DMS114 treated with DMSO at 0.1 percent for 48 hours (cell line): Measurements from ENCODE around the gene HIC2.
"Not testable (repeated sequence)": the region's sequence is repeated elsewhere in the genome, so short reads cannot be mapped to it uniquely, and the experiment has no call there.

Source experiments
- DNase-seq: peaks from one replicate; lab custom pipeline; 2025; ENCODE audit not compliant: unreplicated experiment; lab: John Stamatoyannopoulos, UW

Gene HIC2

DNA sequence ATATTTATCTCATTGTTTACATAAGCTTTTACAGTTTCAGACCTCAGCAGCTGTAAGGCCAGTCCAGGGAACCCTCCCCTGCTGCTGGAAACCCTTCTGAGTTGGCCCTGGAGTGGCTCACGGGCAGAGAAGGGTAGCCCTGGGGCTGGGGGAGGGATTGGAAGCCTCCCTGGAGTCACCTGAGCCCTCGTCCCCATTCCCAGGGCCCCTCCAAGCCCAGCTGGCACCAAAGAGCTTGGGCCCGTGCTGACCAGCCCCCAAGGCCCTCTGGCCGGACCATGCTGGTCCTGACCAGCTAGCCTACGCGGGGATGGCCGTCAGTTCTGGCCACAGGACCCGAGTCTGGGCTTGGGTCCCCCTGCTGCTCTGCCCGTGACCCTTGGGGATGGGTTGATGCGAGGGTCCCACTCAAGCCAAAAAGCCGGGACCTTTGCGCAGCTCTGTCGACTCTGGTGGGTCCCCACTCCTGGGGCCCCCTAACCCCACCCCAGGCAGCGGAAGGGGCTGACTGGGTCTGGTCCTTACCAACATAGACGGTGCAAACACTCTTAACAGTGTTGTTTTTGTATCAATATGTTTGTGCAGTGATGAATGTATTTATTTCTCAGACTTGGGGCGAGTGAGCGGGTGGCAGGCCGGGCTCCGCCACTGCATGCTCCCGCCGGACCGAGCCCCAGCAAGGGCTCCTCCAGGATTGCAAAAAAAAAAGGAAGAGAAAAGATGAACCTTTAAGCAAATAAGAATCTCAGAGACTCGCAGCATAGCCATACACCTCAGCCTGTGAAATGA is 32.6 kb downstream of the HIC2 start:
- no peak for DNase-seq

DNA sequence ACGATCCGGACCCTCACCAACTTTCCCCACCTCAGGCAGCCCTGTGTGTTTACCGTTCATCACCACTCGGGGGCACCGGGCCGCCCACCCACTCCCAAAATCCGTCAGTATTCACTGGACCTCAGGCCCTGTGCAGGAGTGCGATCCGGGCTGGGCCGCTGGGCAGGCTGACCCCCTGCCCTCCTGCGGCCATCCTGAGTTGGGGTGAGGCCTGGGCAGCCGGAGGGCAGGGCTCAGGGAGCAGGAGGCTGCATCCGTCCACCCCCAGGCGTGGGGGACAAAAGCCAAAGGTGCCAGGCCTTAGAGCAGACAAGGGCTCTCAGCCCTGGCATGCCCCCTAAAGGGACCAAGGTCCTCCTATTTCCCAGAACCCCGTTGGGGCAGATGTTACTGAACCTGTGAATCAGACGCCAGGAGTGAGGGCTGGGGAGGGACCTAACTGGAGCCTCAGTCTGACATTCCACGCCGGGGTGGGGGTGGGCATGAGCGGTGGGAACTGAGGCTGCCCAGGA is 33.2 kb downstream of the HIC2 start:
- no peak for DNase-seq

DNA sequence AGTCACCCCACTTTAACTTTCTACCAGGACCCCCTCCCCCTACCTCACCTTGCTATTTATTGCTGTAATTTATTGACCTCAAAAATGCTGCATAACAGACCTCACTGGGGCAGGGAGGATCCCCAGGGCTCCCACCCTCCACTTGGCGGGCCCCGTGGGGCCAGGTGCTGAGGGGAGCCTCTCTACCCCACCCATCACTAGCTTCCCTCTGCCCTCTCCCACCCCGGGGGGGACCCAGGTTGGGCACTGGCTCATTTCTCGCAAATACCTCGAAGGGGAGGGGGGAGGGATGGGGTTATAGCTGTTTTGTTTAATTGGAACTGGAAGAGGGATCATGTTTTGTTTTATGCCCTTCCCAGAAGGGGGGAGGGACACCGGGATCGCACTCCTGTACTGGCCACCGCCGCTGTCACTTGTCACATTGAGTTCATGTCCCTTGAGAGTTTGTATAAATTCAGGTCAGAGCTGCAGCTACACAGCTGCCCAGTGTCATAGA is 33.7 kb downstream of the HIC2 start:
- no peak for DNase-seq

DNA sequence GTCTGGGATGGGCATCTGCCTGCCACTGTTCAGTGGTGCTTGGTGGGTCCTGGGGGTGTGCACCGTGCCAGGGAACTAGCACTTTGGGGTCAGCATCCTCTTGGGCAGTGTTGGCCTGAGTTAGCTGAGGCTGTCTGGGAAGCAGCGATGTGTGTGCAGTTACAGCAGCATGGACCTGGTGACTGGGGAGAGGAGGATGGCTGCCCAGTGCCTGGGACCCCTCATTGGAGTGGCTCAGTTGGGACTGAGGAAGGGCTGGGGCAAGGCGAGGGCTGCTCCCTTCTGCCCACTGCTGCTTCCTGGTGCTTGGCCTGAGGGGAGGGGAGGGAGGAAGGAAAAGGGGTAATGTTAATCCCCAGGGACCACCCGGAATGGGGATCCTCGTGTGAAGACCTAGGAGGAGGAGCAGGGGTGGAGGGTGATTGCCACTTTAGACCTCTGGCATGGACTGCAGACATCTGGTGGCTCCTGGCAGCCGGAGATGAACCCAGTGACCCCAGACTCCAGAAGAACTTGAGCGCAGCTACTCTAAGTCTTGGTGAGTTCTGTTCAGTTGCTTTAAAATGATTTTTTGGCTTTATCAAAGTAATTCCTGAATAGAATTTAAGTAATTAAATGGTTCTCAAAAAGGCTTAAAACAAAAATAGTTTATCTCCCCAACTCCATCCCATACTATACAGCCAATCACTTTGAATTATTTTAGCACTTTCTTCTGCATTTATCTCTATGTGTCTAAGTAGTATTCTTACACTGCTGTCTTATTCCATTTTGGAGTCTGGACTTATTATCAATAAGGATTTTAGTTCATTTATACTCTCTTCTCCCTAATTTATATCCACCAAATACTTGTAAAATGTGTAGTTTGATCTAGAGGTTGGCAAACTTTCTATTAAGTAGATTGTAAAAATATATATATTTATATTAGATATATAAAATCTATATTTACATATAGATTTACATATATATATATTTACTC is 34.7 kb downstream of the HIC2 start:
- DNase-seq: no peak

DNA sequence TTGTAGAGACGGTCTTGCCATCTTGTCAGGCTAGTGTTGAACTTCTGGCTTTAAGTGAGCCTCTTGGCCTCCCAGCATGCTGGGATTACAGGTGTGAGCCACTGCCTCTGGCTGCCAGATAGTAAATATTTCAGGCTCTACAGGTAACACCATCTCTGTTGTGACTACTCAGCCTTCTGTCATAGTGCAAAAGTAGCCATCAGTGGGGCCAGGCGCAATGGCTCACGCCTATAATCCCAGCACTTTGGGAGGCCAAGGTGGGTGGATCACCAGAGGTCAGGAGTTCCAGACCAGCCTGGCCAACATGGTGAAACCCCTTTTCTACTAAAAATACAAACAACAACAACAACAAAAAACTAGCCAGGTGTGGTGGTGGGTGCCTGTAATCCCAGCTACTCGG is 35.5 kb downstream of the HIC2 start:
- DNase-seq: not testable (repeated sequence)

DNA sequence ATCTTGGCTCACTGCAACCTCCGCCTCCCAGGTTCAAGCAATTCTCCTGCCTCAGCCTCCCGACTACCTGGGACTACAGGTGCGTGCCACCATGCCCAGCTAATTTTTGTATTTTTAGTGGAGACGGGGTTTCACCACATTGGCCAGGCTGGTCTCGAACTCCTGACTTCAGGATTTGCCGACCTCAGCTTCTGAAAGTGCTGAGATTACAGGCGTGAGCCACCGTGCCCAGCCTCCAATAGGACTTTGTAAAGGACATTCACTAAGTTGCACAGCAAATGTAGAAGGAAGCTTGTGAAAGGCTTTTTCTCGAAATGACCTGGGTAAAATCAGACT is 37.8 kb downstream of the HIC2 start:
- DNase-seq: not testable (repeated sequence)

DNA sequence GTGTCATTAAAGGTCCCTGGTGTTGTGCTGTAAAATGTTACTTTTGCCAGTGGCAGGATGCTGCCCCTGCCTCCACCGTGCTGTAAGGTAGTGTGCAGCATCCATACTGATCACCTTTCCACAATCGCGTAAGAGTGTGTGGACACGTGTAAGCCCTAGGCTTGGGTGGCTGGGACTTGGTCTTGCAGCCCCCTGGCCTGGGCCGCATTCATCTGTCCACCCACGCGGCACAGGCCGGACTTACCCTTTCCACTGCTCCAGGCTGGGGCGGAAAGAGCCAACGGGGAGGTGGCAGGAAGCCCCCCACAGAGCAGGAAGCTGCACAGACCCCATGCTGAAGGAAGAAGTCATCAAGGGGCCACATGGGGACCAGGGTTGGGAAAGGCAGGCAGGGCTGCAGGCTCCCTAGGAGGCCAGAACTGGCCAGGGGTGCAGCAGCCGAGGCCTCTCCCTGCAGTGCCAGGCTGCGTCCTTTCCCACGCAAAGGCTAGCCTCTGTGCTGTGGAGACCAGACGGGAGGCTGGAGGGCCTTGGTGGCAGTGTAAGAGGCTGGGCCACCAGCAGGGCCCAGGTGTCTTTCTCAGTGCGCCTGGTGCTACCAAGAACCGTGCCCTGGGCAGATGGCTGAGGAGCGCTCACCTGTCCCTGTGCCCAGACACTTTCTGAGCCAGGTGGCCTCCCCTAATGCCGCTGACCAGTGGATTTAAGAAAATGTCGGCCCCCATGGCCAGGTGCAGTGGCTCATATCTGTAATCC is 38.3 kb downstream of the HIC2 start:
- DNase-seq: no peak

DNA sequence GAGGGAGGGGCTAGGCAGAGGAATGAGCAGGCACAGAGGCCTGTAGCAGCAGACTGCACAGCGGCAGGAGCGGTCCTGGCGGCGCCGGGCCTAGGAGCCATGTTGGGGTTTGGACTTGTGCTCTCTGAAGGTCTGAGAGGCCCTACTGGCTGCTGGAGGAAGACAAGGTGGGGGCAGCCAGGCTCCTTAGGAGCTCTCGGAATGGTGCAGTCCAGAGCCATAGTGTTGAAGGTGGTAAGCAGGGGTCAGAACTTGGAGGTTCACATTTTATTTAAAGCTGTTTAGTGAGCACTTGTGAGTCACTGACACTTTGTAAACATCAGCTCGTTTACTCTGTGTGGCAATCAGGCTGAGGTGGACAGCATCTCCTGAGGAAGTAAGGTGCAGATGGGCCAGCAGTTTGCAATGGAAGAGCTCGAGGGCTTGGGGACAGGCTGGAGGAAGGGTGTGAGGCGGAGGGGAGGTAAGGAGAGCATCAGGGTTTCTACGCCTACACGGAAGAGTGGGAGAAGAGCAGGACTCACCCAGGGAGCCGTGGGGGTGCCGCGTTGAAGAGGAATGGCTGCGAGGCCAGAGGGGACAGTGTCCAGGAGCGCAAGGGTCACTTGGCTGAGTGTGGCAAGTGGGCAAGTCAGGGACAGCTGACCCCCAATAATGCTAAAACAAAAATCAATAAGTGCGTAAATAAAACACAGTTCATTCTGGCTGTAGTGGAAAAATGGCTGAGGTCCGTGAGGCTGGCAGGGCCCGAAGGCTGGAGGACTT is 40.0 kb downstream of the HIC2 start:
- DNase-seq: no peak

DNA sequence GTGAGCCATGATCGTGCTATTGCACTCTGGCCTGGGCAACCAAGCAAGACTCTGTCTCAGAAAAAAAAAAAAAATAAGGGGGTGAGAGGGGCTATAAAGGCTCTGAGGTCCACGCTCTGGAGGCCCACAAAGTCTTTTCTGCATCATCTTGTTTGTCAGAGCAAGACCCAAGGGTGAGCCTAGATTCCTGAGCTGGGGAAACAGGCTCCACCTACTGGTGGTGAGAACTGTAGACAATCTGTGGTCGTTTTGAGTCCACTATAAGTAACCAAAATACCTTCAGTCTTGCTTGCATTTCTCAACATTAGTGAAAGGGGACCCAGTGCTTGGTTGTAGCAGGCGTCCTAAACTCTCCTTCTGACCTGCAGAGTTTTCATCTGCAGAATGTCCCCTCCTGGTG is 45.5 kb downstream of the HIC2 start:
- not testable (repeated sequence) for DNase-seq

DNA sequence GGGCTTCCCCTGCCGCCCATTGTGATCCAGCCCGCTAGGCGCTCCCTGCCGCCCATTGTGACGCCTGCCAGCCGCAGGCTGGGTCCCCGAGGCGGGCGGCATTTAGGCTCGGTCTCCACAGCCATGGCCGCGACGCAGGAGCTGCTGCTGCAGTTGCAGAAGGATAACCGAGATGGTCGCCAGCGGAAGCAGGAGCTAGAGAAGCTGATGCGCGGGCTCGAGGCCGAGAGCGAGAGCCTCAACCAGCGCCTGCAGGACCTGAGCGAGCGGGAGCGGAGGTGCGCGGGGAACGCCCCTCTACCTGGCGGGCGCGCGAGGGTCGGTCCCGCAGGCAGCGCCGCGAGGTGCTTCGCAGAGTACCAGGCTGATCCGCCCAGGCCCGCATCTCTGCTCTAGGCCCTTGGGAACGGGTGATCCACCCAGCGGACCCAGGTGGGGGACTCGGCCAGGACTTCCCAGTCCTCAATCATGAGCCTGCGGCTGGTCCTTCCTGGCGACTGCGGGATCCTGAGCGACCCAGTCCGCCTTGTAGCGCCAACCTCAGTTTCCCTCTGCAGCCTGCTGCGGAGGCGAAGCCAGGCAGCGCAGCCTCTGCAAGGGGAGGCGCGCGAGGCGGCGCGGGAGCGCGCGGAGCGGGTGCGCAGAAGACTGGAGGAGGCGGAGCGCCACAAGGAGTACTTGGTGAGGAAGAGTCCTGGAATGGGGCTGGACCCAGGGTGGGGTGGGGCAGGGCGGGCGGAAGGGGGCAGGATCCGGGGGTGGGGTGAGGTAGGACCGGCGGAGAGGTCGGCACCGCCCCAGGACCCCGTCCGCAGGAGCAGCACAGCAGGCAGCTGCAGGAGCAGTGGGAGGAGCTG is 50.4 kb downstream of the HIC2 start, which contains the start of gene TMEM191C:
Gene TMEM191C (plus strand): TSS at position 51 of the 857 bp plus-strand sequence. CDS start 73 bp downstream, at position 124.
- not testable (repeated sequence) for DNase-seq

DNA sequence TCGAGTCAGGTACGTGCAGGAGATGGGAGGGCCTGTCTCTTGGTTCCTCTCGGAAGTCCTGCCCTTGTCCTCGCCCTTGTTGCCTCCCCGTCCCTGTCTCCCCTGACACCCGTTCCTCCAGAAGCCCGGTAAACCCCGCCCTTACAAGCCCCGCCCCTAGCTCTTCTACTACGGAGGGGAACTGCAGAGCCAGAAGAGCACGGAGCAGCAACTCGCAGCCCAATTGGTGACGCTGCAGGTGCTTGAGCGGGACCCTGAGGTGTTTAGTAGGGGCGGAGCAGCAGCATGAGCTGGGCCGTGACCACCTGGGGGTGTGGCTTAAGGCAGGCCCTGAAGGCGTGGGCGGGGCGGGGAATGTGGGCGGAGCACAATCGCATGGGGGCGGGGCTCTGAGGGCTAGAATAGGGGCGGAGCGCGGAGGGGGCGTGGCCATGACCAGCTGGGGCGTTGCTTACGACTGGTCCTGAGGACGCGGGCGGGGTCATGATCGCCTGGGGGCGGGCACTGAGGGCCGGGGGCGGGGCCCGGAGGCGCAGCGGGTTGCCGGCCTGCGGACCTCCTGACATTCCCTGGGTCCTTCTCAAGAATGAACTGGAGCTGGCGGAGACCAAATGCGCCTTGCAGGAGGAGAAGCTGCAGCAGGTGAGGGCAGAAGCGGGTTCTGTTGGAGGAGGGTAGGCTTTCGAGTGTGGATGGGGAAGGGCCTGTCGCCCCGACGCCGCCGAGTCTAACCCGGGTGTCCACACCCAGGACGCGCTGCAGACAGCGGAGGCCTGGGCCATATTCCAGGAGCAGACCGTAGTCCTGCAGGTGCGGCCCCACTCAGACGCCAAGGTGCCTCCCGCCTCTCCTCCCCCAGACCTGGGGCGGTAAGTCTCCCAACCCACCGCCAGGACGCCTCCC is 51.3 kb downstream of the HIC2 start:
- not testable (repeated sequence) for DNase-seq

DNA sequence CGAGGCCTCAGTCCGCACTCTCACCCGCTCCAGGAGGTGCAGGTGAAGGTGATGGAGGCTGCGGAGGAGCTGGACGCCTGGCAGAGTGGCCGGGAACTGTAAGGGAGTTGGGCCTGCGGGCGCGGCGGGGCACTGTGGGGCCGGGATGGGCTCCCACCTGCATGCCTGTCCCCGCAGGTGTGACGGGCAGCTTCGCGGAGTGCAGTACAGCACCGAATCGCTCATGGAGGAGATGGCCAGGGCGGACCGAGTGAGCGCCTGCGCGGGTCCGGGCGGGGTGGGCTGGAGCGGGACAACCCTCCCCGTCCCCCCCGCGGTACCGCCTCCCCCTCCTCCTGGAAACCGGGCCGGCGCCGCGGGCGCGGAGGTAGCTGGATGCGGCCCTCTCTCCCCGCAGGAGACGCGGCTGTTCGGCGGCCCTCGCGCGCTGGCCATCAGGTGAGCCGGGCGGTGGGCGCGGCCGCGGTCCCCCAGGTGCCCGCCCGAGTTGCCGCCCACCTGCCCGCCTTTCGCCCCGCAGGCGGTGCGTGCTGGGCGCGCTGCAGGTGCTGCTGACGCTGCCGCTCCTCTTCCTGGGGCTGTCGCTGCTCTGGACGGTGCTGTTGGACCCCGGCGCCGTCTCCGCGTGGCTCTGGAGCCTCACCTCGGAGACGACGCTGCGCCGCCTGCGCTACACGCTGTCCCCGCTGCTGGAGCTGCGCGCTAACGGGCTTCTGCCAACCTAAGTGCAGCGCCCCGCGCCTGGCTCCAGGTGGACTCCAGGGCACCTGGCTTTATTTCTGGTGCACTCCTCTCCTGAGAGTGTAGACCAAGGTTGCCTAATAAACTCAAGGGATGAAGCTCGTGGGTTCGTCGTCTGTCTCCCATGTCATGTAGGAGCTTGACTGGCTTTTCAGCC is 52.2 kb downstream of the HIC2 start:
- not testable (repeated sequence) for DNase-seq

DNA sequence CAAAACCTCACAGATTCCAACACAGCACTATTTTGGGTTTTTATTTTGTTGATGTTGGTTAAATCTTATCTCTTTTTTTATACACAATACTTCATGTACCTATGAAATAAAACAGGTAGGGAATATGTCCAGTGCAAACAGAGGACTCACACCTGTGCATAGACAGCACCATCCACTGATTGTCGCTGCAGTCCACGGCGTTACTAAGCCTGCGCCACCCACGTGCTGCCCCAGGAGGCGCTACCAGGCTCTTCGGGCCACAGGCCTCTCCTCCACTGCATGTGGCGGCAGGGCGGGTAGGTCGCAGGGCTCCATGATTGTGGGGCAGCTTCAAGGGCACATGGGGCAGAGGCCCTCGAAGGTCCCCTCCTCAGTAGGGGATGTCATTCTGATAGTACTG is 55.8 kb downstream of the HIC2 start:
- DNase-seq: not testable (repeated sequence)

DNA sequence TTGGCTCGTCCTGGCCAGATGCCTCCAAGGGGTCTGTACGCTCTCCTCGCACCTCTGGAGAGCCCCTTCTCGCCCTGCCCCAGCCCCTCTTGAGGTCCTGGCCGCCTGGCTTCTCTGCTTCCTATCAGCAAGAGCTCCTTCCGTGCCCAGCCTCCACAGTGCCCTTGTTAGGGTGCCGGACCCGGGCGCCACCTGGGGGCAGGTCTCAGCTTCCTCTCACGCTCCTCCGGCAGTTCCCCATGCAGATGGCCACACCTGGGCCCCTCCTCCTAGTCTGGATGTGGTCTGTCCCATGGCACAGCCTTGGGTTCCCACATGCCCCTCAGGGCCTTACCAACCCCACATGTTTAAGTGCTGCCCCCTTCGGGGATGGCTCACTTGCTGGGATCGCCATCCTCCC is 56.5 kb downstream of the HIC2 start:
- not testable (repeated sequence) for DNase-seq

DNA sequence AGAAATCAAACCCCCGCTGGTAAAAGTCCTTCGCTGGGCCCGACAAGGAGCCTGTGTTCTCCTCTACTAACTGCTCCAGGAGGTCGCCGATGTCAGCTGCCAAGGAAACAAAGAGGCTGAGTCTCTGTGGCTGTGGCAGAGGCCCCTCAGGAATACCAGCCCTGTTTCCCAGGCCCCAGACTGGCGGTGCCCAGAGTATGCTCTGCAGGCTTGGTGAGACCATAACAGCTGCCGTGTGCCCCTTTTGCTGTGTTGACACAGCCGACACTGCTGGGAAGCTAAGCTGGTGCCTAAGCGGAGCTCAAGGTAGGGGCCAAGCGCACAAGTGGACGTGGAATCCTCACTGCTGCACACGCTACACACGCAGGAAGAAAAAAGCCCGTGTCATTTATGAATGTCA is 66.9 kb downstream of the HIC2 start:
- DNase-seq: not testable (repeated sequence)

DNA sequence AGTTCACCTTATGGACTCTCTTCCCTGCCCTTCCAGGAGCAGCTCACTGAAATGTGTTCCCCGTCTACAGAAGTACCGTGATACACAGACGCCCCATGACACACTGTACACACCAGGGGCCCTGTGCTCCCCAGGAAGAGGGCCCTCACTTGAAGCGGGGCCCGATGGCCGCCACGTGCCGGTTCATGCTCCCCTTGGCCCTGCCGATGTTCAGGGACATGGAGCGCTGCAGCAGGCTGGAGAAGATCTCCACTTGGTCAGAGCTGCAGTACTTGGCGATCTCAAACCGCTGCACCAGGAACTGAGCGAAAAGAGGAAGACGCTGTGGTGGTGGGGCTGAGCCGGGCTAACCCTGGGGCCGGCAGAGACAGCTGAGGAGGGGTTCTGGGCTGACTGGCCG is 70.6 kb downstream of the HIC2 start:
- DNase-seq: not testable (repeated sequence)

DNA sequence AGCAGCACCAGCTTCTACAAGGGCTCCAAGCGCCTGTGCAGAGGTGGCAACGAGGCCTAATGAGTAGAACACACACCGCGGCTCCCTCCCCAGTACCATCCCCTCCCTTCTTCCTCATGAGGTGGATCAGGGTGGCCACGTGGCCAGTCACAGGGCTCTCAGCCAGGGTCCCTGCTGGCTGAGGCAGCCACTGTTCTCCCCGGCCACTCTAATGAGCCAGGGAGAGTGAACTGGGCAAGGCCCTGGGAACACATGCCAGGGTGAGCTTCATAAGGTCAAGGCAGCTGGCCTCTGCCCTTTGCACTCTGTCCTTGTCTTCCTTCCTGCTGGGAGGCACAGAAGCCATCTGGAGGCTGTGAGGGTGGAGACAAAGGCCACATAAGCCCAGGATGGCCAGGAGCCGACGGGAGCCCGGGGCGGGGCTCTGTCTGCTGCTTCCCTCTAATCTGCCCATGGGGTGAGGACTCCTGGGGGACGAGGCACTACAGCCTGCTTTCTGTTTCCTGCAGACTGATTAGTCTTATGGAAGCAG is 72.0 kb downstream of the HIC2 start:
- not testable (repeated sequence) for DNase-seq
